Cardiac ventricle fibroblast (primary cell): Measurements from ENCODE around the gene SUPT5H. TPM values are rescaled to one million over a fixed set of nuclear protein-coding genes. Genes with fewer than 3 reads are reported as not detected.

Source experiments
- total RNA-seq: library from RNA; depleted of rRNA; stranded (reverse); fragments of >200 nt; gene quantifications from 2 replicates; pipeline ENCODE4 v1.2.3, GENCODE V29; 2015

SUPT5H gene
- total RNA-seq = 75.4 and 89.8 TPM in 2 replicates

GRCh38 chr19:39445196-39446111 is at the start of gene SUPT5H:
Gene SUPT5H (plus strand): TSS chr19:39445582. CDS start chr19:39445891, 309 bp downstream.

GRCh38 chr19:39406656-39407409 is 38.5 kb upstream of the SUPT5H start, which contains the start of gene ZFP36:
Gene ZFP36 (plus strand): TSS chr19:39406847. CDS start chr19:39406905, 58 bp downstream.

DNA sequence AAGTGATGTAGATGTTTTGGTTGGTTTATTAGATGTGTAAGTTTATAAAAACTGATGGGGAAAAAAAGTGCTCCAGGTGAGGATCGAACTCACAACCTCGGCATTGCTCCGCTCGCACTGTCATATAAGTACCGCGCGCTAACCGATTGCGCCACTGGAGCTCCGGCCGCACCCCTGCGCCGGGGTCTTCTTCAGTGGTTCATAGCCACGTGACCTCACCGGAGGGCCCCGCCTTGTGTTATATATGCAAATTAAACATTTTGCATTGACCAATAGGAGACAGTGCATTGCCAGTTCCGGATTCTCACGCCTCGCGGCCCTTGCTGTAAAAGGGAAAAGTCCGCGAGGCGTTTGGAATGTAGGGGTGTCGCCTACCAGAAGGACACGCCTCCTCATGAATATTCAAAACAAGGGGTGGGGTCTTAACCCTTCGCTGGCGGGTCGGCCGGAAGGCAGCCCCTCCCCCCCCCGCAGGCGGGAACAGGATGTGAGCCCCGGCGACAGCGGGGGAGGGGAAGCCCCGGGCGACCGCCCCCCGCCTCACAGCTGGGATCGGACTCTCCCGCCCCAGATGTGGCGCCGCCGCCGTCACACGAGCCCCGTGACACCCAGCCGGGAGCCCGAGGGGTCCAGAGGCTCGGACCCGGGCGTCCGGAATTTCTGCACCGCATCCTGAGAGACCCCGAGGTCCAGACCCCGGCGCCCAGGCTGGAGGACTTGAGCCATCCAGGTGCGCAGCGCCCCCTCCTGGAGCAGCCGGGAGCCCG is 33.1 kb upstream of the SUPT5H start, which contains the start of gene PLEKHG2:
PLEKHG2 (plus strand) TSS at position 570 of the 767 bp plus-strand sequence. CDS start 1,418 bp downstream, outside the sequence.

DNA sequence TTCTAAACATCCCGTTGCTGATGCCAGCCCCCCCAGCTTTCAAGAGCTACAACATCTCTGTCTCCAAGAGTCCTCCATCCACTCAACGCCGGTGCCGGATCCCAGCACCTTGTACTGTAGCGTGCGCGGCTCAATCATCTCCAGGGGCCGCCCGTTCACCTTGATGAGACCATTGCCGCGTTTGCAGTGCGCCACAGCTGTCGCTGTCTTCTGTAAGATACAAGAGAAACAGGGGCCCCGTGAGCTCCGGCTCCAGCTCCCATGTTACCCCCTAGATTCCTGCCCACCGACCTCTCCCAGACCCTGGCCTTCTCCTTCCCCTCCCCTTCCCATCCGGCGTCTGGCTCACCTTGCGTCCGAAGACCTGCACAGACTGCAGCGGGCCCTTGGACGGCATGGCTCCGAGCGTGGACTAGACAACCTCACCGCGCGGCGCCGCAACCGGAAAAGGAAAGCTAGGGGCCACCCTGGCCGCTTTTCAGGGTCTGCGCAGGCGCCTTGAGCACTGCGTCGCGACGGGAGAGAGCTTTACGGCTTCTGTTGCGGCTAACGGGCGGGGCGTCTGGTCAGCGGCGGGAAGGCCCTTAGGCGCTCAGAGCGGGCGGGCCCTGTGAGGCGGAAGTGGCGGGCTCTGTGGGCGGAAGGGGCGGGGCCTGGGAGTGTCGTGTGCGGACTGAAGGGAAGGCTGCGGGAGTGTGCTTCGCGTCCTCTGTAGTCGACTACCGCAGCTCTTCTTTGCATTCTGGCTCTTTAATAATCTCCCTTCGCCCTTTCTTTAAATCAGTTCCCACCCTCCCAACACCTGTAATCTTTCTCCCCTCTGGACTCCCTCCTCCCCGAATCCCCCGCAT is 9.7 kb upstream of the SUPT5H start, which contains the start of gene RPS16:
RPS16 (minus strand) TSS at position 451 of the 851 bp plus-strand sequence; CDS start at position 397, 54 bp downstream.

GRCh38 chr19:39480337-39481228 is 35.2 kb downstream of the SUPT5H start, which contains the start of gene TIMM50:
Gene TIMM50 (plus strand): TSS chr19:39480838. CDS start chr19:39480854, 16 bp downstream.

GRCh38 chr19:39498798-39499642 is 53.6 kb downstream of the SUPT5H start, which contains the start of gene DLL3:
Gene DLL3 (plus strand): TSS chr19:39498947. CDS start chr19:39498975, 28 bp downstream.

DNA sequence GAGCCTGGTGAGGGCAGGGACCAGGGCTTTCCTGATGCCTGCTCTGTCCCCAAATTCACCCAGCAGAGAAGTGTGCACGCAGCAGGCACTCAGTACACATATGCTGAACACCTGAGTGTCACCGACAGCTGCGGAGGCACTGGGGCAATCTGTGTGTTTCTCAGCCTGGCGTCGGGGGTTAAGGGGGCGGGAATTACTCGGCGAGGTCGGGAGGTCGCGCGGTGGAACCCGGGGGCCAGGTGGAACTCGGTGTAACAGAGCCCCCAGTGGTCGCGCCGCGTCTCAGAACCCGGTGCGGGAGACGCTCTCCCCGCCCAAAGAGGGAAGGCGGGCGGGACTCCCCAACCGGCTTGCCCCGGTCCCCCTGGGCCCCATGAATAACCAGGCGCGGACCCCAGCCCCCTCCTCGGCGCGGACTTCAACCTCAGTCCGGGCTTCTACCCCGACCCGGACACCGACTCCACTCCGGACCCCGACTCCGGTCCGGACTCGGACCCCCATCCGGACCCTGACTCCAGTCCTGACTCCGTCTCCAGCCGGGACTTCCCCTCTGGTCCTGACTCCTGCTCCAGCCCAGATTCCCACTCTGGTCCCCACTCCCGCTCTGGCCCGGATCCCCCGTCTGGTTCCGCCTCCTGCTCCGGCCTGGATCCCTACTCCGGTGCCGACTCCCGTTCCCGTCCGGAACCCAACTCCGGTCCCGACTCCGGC is 69.6 kb downstream of the SUPT5H start, which contains the start of gene SELENOV:
SELENOV (plus strand) TSS at position 300 of the 711 bp plus-strand sequence; CDS start at position 374, 74 bp downstream.

Other genes with a start within 250 kb of the SUPT5H start
- gene NCCRP1, start 248.6 kb upstream of the SUPT5H start, total RNA-seq = not detected in 2 replicates
- not detected in 2 replicates for gene SYCN, start 241.3 kb upstream of the SUPT5H start, total RNA-seq
- not detected in 2 replicates for gene IFNL3, start 200.6 kb upstream of the SUPT5H start, total RNA-seq
- gene IFNL4, start 196.7 kb upstream of the SUPT5H start, total RNA-seq = not detected in 2 replicates
- not detected in 2 replicates for gene IFNL2, start 177.2 kb upstream of the SUPT5H start, total RNA-seq
- not detected in 2 replicates for gene IFNL1, start 149.2 kb upstream of the SUPT5H start, total RNA-seq
- gene LRFN1, start 124.7 kb upstream of the SUPT5H start, total RNA-seq = 0.62 and 0.78 TPM in 2 replicates
- gene GMFG, start 109.5 kb upstream of the SUPT5H start, total RNA-seq = 1.3 and 1.9 TPM in 2 replicates
- 60.0 and 68.8 TPM in 2 replicates for gene SAMD4B, start 103.2 kb upstream of the SUPT5H start, total RNA-seq
- gene PAF1, start 54.5 kb upstream of the SUPT5H start, total RNA-seq = 30.0 and 43.1 TPM in 2 replicates
- 23.6 and 42.9 TPM in 2 replicates for gene MED29, start 54.2 kb upstream of the SUPT5H start, total RNA-seq
- gene ZFP36, start 38.7 kb upstream of the SUPT5H start, total RNA-seq = 61.9 and 72.9 TPM in 2 replicates
- 21.7 and 31.7 TPM in 2 replicates for gene PLEKHG2, start 32.9 kb upstream of the SUPT5H start, total RNA-seq
- gene RPS16, start 9.6 kb upstream of the SUPT5H start, total RNA-seq = 979 and 1,035 TPM in 2 replicates
- gene TIMM50, start 35.3 kb downstream of the SUPT5H start, total RNA-seq = 49.4 and 51.1 TPM in 2 replicates
- gene DLL3, start 53.4 kb downstream of the SUPT5H start, total RNA-seq = 0.50 and 0.68 TPM in 2 replicates
- not detected in 2 replicates for gene SELENOV, start 69.6 kb downstream of the SUPT5H start, total RNA-seq
- gene EID2B, start 87.3 kb downstream of the SUPT5H start, total RNA-seq = 1.5 and 1.6 TPM in 2 replicates
- gene EID2, start 94.6 kb downstream of the SUPT5H start, total RNA-seq = 9.4 and 12.3 TPM in 2 replicates
- not detected in 2 replicates for gene LGALS13, start 156.9 kb downstream of the SUPT5H start, total RNA-seq
- gene LGALS16, start 210.3 kb downstream of the SUPT5H start, total RNA-seq = not detected in 2 replicates